ENCODE results near the gene PTBP2. TPM values are rescaled to one million over a fixed set of nuclear protein-coding genes. Genes with fewer than 3 reads are reported as not detected.

PTBP2 gene
- total and polyA plus RNA-seq, 2 of the 8 experiments (the other 6 are each of a cell fraction or from before 2014, with no cell fraction given): 24.2 to 61.7 TPM

DNA sequence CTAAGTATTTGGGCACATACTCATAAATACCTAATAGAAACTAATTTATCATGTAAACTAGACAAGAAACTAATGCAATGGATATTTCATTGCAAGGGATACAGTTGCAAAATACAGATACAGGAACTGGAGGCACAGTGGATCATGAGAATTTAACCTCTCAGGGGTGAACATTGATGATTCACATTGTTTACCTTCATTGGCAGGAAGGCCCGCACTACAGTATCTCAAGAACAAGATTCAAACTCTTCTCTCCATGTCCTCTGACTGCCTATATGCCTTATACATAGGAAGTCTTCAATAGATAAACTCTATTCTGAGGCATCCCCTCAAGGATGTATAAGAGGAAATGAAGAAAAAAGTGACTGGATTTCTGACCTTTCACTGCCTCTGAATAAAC is 18.4 kb upstream of the PTBP2 start (continued):
- TF ChIP-seq, protein P1, sequence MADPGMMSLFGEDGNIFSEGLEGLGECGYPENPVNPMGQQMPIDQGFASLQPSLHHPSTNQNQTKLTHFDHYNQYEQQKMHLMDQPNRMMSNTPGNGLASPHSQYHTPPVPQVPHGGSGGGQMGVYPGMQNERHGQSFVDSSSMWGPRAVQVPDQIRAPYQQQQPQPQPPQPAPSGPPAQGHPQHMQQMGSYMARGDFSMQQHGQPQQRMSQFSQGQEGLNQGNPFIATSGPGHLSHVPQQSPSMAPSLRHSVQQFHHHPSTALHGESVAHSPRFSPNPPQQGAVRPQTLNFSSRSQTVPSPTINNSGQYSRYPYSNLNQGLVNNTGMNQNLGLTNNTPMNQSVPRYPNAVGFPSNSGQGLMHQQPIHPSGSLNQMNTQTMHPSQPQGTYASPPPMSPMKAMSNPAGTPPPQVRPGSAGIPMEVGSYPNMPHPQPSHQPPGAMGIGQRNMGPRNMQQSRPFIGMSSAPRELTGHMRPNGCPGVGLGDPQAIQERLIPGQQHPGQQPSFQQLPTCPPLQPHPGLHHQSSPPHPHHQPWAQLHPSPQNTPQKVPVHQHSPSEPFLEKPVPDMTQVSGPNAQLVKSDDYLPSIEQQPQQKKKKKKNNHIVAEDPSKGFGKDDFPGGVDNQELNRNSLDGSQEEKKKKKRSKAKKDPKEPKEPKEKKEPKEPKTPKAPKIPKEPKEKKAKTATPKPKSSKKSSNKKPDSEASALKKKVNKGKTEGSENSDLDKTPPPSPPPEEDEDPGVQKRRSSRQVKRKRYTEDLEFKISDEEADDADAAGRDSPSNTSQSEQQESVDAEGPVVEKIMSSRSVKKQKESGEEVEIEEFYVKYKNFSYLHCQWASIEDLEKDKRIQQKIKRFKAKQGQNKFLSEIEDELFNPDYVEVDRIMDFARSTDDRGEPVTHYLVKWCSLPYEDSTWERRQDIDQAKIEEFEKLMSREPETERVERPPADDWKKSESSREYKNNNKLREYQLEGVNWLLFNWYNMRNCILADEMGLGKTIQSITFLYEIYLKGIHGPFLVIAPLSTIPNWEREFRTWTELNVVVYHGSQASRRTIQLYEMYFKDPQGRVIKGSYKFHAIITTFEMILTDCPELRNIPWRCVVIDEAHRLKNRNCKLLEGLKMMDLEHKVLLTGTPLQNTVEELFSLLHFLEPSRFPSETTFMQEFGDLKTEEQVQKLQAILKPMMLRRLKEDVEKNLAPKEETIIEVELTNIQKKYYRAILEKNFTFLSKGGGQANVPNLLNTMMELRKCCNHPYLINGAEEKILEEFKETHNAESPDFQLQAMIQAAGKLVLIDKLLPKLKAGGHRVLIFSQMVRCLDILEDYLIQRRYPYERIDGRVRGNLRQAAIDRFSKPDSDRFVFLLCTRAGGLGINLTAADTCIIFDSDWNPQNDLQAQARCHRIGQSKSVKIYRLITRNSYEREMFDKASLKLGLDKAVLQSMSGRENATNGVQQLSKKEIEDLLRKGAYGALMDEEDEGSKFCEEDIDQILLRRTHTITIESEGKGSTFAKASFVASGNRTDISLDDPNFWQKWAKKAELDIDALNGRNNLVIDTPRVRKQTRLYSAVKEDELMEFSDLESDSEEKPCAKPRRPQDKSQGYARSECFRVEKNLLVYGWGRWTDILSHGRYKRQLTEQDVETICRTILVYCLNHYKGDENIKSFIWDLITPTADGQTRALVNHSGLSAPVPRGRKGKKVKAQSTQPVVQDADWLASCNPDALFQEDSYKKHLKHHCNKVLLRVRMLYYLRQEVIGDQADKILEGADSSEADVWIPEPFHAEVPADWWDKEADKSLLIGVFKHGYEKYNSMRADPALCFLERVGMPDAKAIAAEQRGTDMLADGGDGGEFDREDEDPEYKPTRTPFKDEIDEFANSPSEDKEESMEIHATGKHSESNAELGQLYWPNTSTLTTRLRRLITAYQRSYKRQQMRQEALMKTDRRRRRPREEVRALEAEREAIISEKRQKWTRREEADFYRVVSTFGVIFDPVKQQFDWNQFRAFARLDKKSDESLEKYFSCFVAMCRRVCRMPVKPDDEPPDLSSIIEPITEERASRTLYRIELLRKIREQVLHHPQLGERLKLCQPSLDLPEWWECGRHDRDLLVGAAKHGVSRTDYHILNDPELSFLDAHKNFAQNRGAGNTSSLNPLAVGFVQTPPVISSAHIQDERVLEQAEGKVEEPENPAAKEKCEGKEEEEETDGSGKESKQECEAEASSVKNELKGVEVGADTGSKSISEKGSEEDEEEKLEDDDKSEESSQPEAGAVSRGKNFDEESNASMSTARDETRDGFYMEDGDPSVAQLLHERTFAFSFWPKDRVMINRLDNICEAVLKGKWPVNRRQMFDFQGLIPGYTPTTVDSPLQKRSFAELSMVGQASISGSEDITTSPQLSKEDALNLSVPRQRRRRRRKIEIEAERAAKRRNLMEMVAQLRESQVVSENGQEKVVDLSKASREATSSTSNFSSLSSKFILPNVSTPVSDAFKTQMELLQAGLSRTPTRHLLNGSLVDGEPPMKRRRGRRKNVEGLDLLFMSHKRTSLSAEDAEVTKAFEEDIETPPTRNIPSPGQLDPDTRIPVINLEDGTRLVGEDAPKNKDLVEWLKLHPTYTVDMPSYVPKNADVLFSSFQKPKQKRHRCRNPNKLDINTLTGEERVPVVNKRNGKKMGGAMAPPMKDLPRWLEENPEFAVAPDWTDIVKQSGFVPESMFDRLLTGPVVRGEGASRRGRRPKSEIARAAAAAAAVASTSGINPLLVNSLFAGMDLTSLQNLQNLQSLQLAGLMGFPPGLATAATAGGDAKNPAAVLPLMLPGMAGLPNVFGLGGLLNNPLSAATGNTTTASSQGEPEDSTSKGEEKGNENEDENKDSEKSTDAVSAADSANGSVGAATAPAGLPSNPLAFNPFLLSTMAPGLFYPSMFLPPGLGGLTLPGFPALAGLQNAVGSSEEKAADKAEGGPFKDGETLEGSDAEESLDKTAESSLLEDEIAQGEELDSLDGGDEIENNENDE (IDR thresholded peaks at IDR 0.05; ENCODE audit: insufficient replicate concordance, low read length): no peak
- TF ChIP-seq CHD1 (IDR thresholded peaks at IDR 0.05; ENCODE audit: low read depth, low read length) (no peak), TEAD4 (IDR thresholded peaks at IDR 0.05; ENCODE audit: low read depth, low read length) (no peak)

Data from H1 (cell line).